Right lobe of liver (tissue), 4 donors: ENCODE measurements around the gene UBAC2.

Experiments used
- CTCF ChIP-seq, 4 donors: fragments of 200-600 bp in 3 of 4; fragments of 450-650 bp in 1 of 4; IDR thresholded peaks; one replicate each; pipeline versions ENCODE4 v1.5.1 to v1.8.0; 2016 to 2022; ENCODE audit warnings: antibody characterized with exemption in 4 of 4, mild to moderate bottlenecking in 2 of 4
- POLR2A ChIP-seq: fragments of 450-650 bp; IDR thresholded peaks from one replicate; pipeline ENCODE4 v1.6.1; 2017; ENCODE audit warnings: antibody characterized with exemption, mild to moderate bottlenecking
- donor health status: DM: no; HTN: no; CAD: no.
- donor health status: DM: no; HTN: no; CAD: no.
- donor health status: DM: no; HTN: yes; CAD: no.

- TF ChIP-seq POLR2A (no peak), CTCF (IDR thresholded peaks at IDR 0.05) (no peak)
Observed at GRCh38 chr13:99389520-99390304, 189.1 kb downstream of the UBAC2 start.
